B cell (primary cell): Measurements from ENCODE around the gene TMEM131L. TPM values are rescaled to one million over a fixed set of nuclear protein-coding genes. Genes with fewer than 3 reads are reported as not detected.

Experiments
- ATAC-seq: fragments of 200-7000 bp; cut with Tn5 transposase; one replicate; pipeline ENCODE4 v1.10.0; 2021; ENCODE audit warnings: low read depth, mild to moderate bottlenecking, moderate number of reproducible peaks, moderate library complexity
- CTCF ChIA-PET: fragments of 350-600 bp; sonication (Branson Sonifier 250); formaldehyde crosslinking; loops from one replicate; lab custom pipeline; 2021; ENCODE audit warnings: antibody characterized with exemption, inconsistent platforms; lab: Charles Lee
- POLR2A ChIA-PET: fragments of 350-600 bp; sonication (Branson Sonifier 250); formaldehyde crosslinking; loops from one replicate; lab custom pipeline; 2021; ENCODE audit warnings: antibody characterized with exemption; lab: Charles Lee
- DNase-seq: peaks from one replicate; pipeline ENCODE4 v3.0.0; 2013
- H2AFZ ChIP-seq: 2 replicates; pipeline ENCODE4 v1.6.1; 2012; ENCODE audit warnings: mild to moderate bottlenecking, low read depth, low read length; ENCODE audit not compliant: insufficient read depth, poor library complexity, severe bottlenecking
- H3K27ac ChIP-seq, 2 donors: 1 replicate in 1 of 2; 2 replicates in 1 of 2; pipeline ENCODE4 v1.5.1; 2012 to 2013; ENCODE audit warnings: low read length in 2 of 2, mild to moderate bottlenecking in 2 of 2, moderate library complexity in 1 of 2
- H3K27me3 ChIP-seq, 4 experiments: fragments of 200-600 bp in 1 of 4; sonication (generic) in 1 of 4; replicated peaks in 1 of 4; 1 replicate in 2 of 4; 2 replicates in 2 of 4; pipeline versions ENCODE4 v1.6.1 to v1.7.0; 2013 to 2016; ENCODE audit warnings: low read length in 3 of 4, mild to moderate bottlenecking in 2 of 4, mixed read lengths in 1 of 4, moderate library complexity in 1 of 4; ENCODE audit not compliant: insufficient read depth in 4 of 4, control insufficient read depth in 3 of 4; ENCODE audit errors: control extremely low read depth in 1 of 4
- H3K36me3 ChIP-seq, 2 experiments: replicated peaks in 1 of 2; 1 replicate in 1 of 2; 2 replicates in 1 of 2; pipeline versions ENCODE4 v1.6.1 to v1.7.1; 2013; ENCODE audit warnings: low read length in 1 of 2; ENCODE audit not compliant: insufficient read depth in 2 of 2, control insufficient read depth in 1 of 2; ENCODE audit errors: control extremely low read depth in 1 of 2, extremely low read depth in 1 of 2
- H3K4me1 ChIP-seq, 2 donors: fragments of 200-600 bp in 1 of 2; sonication (generic) in 1 of 2; 1 replicate in 1 of 2; 2 replicates in 1 of 2; pipeline versions ENCODE4 v1.5.1 to v1.6.1; 2013 to 2017; ENCODE audit warnings: low read length in 2 of 2; ENCODE audit not compliant: control insufficient read depth in 2 of 2, insufficient read depth in 2 of 2
- H3K4me2 ChIP-seq: replicated peaks from 2 replicates; pipeline ENCODE3; 2012; ENCODE audit warnings: mild to moderate bottlenecking, low read depth, low read length; ENCODE audit not compliant: poor library complexity, severe bottlenecking
- H3K4me3 ChIP-seq, 5 experiments: fragments of 200-600 bp in 1 of 5; sonication (generic) in 1 of 5; 1 replicate in 3 of 5; 2 replicates in 2 of 5; pipeline versions ENCODE4 v1.5.1 to v1.7.0; 2011 to 2016; ENCODE audit warnings: low read length in 4 of 5, mild to moderate bottlenecking in 4 of 5, low read depth in 2 of 5, control low read depth in 1 of 5, moderate library complexity in 1 of 5; ENCODE audit not compliant: insufficient read depth in 1 of 5; ENCODE audit errors: control extremely low read depth in 1 of 5, extremely low read depth in 1 of 5
- H3K79me2 ChIP-seq: fragments of 200-600 bp; sonication (generic); one replicate; pipeline ENCODE4 v1.6.0; 2016; ENCODE audit warnings: low read length; ENCODE audit not compliant: control insufficient read depth, insufficient read depth
- H3K9ac ChIP-seq: fragments of 200-600 bp; sonication (generic); 2 replicates; pipeline ENCODE4 v1.6.1; 2017; ENCODE audit warnings: mild to moderate bottlenecking, low read length, moderate library complexity
- H3K9me3 ChIP-seq, 3 donors: one replicate each; pipeline versions ENCODE4 v1.6.1 to v1.7.1; 2013; ENCODE audit warnings: low read length in 2 of 3; ENCODE audit not compliant: control insufficient read depth in 2 of 3, insufficient read depth in 1 of 3; ENCODE audit errors: control extremely low read depth in 1 of 3
- H4K20me1 ChIP-seq: 2 replicates; pipeline ENCODE4 v1.6.0; 2012; ENCODE audit warnings: mild to moderate bottlenecking, low read length; ENCODE audit not compliant: insufficient read depth, control insufficient read depth, poor library complexity, severe bottlenecking
- H3K27ac Mint-ChIP-seq: one replicate; pipeline ENCODE4 v1.8.0; 2021; ENCODE audit warnings: mixed read lengths
- H3K27me3 Mint-ChIP-seq: one replicate; pipeline ENCODE4 v1.8.0; 2021; ENCODE audit warnings: mixed read lengths
- H3K4me1 Mint-ChIP-seq: one replicate; pipeline ENCODE4 v1.8.0; 2021; ENCODE audit warnings: mixed read lengths
- H3K4me3 Mint-ChIP-seq: one replicate; pipeline ENCODE4 v1.8.0; 2021; ENCODE audit warnings: mixed read lengths
- H3K9me3 Mint-ChIP-seq: one replicate; pipeline ENCODE4 v1.8.0; 2022; ENCODE audit warnings: mixed read lengths; ENCODE audit not compliant: insufficient read depth
- CTCF ChIP-seq: fragments of 200-600 bp; IDR thresholded peaks from one replicate; pipeline ENCODE4 v1.8.0; 2022; ENCODE audit warnings: antibody characterized with exemption, mild to moderate bottlenecking
- EZH2 ChIP-seq: IDR thresholded peaks from 2 replicates; pipeline ENCODE4 v1.6.1; 2012; ENCODE audit warnings: borderline replicate concordance, low read depth, mild to moderate bottlenecking, moderate library complexity, low read length; ENCODE audit not compliant: insufficient read depth, poor library complexity, severe bottlenecking
- WGBS: methylation state at CpG from one replicate; pipeline ENCODE4 v1.1.5; 2013; ENCODE audit warnings: missing lambda C conversion rate; ENCODE audit not compliant: insufficient coverage; 5-methylcytosine and 5-hydroxymethylcytosine counted together
- intact Hi-C: fragments of 100-400 bp; cut with micrococcal nuclease; formaldehyde crosslinking; loops from one replicate; pipeline ENCODE4 v1.10.0; 2022
- polyA plus RNA-seq: library from polyadenylated mRNA; depleted of rRNA; stranded (reverse); fragments of >200 nt; gene quantifications from 2 replicates; pipeline ENCODE4 v1.2.3, GENCODE V29; 2012
- total RNA-seq, 2 donors: library from RNA; stranded (reverse); fragments of 120-200 nt in 1 of 2; gene quantifications; 1 replicate in 1 of 2; 2 replicates in 1 of 2; pipeline versions ENCODE4 v1.2.3 to v1.2.4, GENCODE V29; 2013 to 2022

The TMEM131L gene
- total and polyA plus RNA-seq, 2 donors (not counting 1 experiment from before 2014, with no cell fraction given): 56.4 to 120 TPM

- peaks cover 100% of the 10 kb centered on the region for H3K79me2 ChIP-seq
- H3K4me3 ChIP-seq: no peak overlapping the region
- TF ChIP-seq EZH2 (no peak), CTCF (no peak)
- POLR2A ChIA-PET: no interaction called here
- intact Hi-C loops: no loop called here
- peaks cover 70 to 76% of the 10 kb centered on the region in 2 donors for H3K4me1 ChIP-seq
- H3K9me3 ChIP-seq: no peaks in the 10 kb centered on the region
- Mint-ChIP-seq H3K4me1 (peaks cover 78% of the 10 kb centered on the region), H3K4me3 (peak overlapping the region; percentile 56), H3K9me3 (no peaks in the 10 kb centered on the region), H3K27me3 (no peaks in the 10 kb centered on the region), H3K27ac (peak overlapping the region; percentile 87)
- H3K27ac ChIP-seq: peak overlapping the region; percentile 45 to 74
- ATAC-seq: no peak
- CTCF ChIA-PET: interaction anchor here (0.5 to 1.9 kb wide), 14 partner anchors 11 to 602 kb away, joined by 3 to 10 read pairs (median 5); partner anchors contain the start of genes MND1 and TMEM131L
- peaks cover 96% of the 10 kb centered on the region for H4K20me1 ChIP-seq
- H3K4me2 ChIP-seq: peak overlapping the region; percentile 3
- H3K27me3 ChIP-seq: no peaks in the 10 kb centered on the region
- H2AFZ ChIP-seq: no peak overlapping the region
- no peak for DNase-seq
- WGBS: 77% methylated on average over 9 of the region's 10 CpGs
- H3K36me3 ChIP-seq: peaks cover 0 to 45% of the 10 kb centered on the region in 2 experiments
- no peak overlapping the region for H3K9ac ChIP-seq
These were observed 68.9 kb downstream of the TMEM131L start for GRCh38 chr4:153534792-153535629.
